Common myeloid progenitor, CD34-positive (primary cell): Measurements from ENCODE around the gene ZNF555.

Experiments
- CTCF ChIA-PET: fragments of 350-600 bp; sonication (Branson Sonifier 250); formaldehyde crosslinking; loops from one replicate; lab custom pipeline; 2021; ENCODE audit warnings: antibody characterized with exemption; lab: Charles Lee
- POLR2A ChIA-PET: fragments of 350-600 bp; sonication (Branson Sonifier 250); formaldehyde crosslinking; loops from one replicate; lab custom pipeline; 2021; ENCODE audit warnings: antibody characterized with exemption; lab: Charles Lee
- DNase-seq, 3 donors: peaks; one replicate each; pipeline versions ENCODE4 v3.0.0 to v3.0.0-alpha.2; 2013
- H3K27ac ChIP-seq, 2 experiments: 1 replicate in 1 of 2; 2 replicates in 1 of 2; pipeline ENCODE4 v1.7.0; 2013; ENCODE audit warnings: inconsistent platforms in 2 of 2, low read length in 2 of 2, mild to moderate bottlenecking in 2 of 2, low read depth in 1 of 2, moderate library complexity in 1 of 2; ENCODE audit not compliant: severe bottlenecking in 2 of 2, insufficient read depth in 1 of 2, poor library complexity in 1 of 2
- H3K27me3 ChIP-seq, 5 experiments: replicated peaks in 2 of 5; 1 replicate in 3 of 5; 2 replicates in 2 of 5; pipeline versions ENCODE4 v1.6.1 to v1.7.0; 2013; ENCODE audit warnings: low read length in 4 of 5, mild to moderate bottlenecking in 2 of 5, moderate library complexity in 2 of 5, inconsistent platforms in 1 of 5; ENCODE audit not compliant: insufficient read depth in 5 of 5, control insufficient read depth in 4 of 5
- H3K36me3 ChIP-seq, 4 experiments: 1 replicate in 2 of 4; 2 replicates in 2 of 4; pipeline versions ENCODE4 v1.6.1 to v1.7.0; 2013; ENCODE audit warnings: low read length in 3 of 4, control low read depth in 1 of 4, mild to moderate bottlenecking in 1 of 4; ENCODE audit not compliant: control insufficient read depth in 4 of 4, insufficient read depth in 4 of 4
- H3K4me1 ChIP-seq, 4 experiments: 1 replicate in 3 of 4; 2 replicates in 1 of 4; pipeline versions ENCODE4 v1.6.1 to v1.7.1; 2013; ENCODE audit warnings: low read length in 3 of 4, mild to moderate bottlenecking in 3 of 4, control low read depth in 1 of 4, inconsistent platforms in 1 of 4, moderate library complexity in 1 of 4; ENCODE audit not compliant: control insufficient read depth in 4 of 4, insufficient read depth in 4 of 4; ENCODE audit errors: control extremely low read depth in 1 of 4
- H3K4me3 ChIP-seq, 7 experiments: 1 replicate in 4 of 7; 2 replicates in 3 of 7; pipeline versions ENCODE4 v1.5.1 to v1.7.0; 2013; ENCODE audit warnings: mild to moderate bottlenecking in 7 of 7, low read length in 6 of 7, moderate library complexity in 6 of 7, inconsistent platforms in 2 of 7, low read depth in 2 of 7, control low read depth in 1 of 7; ENCODE audit not compliant: insufficient read depth in 4 of 7, control insufficient read depth in 1 of 7; ENCODE audit errors: extremely low read depth in 1 of 7
- H3K9me3 ChIP-seq, 5 experiments: 1 replicate in 4 of 5; 2 replicates in 1 of 5; pipeline versions ENCODE4 v1.6.1 to v1.7.1; 2013; ENCODE audit warnings: low read length in 4 of 5, mild to moderate bottlenecking in 2 of 5, inconsistent platforms in 1 of 5, low read depth in 1 of 5, moderate library complexity in 1 of 5; ENCODE audit not compliant: control insufficient read depth in 4 of 5, insufficient read depth in 2 of 5; ENCODE audit errors: control extremely low read depth in 1 of 5
- WGBS: methylation state at CpG from one replicate; pipeline ENCODE4 v1.1.5; 2013; ENCODE audit not compliant: insufficient coverage; 5-methylcytosine and 5-hydroxymethylcytosine counted together

Gene ZNF555

DNA sequence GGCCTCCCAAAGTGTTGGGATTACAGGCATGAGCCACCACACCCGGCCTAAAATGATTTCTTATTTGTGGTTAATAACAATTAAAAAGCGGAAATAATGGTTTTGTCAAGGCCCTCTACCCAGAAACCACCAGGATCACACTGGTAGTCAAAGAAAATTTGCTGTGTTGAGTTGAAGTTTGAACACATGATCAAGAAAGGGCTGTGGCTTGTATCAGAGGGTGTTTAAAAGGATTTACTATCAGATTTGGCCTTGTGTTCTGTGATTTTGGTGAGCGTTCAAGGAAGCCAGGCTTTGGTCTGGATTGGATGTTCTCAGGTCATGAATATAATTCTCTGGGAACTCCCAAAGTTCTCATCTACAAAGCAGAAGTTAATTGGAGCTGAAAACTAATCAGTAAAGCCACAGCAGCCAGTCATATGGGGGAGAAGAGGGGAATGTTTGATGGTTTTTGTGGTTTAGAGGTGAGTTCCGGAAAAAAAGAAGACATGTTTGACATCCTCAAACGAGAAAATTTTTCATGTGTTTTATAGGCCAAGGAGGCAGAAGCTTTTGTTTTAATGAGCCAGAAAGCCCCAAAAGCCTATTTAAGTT lies 15.3 kb downstream of the ZNF555 start:
- Histone ChIP-seq H3K4me1 (no peaks in the 10 kb centered on the region), H3K4me3 (peak overlapping the region in 1 of 7 experiments; percentile 21), H3K9me3 (peaks cover 12 to 81% (median 57%) of the 10 kb centered on the region in 5 experiments), H3K27ac (no peak overlapping the region), H3K36me3 (peaks cover 17 to 47% (median 34%) of the 10 kb centered on the region in 4 experiments), H3K27me3 (no peaks in the 10 kb centered on the region)
- ChIA-PET POLR2A (no interaction called here), CTCF (no interaction called here)
- WGBS = 96% methylated on average over 5 of the region's 5 CpGs
- no peak for DNase-seq

- CTCF ChIA-PET = no interaction called here
Measured at GRCh38 chr19:2858864-2859263, 17.6 kb downstream of the ZNF555 start.

DNA sequence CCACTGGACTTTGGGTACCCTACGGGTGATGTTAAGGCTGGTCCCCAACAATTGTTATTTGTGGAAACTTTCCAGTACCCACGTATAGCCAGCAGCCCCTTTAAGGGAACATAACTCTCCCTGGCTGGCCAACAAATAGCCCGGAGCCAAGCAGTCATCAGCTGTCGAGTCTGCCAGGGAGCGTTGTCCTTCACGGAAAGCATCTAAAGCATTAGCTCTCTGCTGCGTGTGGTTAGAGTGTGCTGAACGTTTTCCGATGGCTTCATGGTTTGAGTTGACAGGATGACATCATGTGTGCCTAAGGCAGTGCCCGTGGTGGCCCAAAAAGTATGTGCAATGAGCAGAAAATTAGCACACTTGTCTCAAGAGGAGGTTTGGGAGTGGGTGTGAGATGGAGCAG lies 22.5 kb downstream of the ZNF555 start:
- 96% methylated on average over 9 of the region's 10 CpGs for WGBS
- Histone ChIP-seq H3K27me3 (no peaks in the 10 kb centered on the region), H3K9me3 (peaks cover 0 to 17% (median 9%) of the 10 kb centered on the region in 5 experiments), H3K4me3 (no peak overlapping the region), H3K4me1 (peaks cover 0 to 17% (median 4%) of the 10 kb centered on the region in 4 experiments), H3K36me3 (no peaks in the 10 kb centered on the region), H3K27ac (peak overlapping the region; percentile 12 to 16)
- CTCF ChIA-PET = interaction anchor here (1.0 kb wide), 1 partner anchor 244 kb away, joined by 3 read pairs; no protein-coding TSS in a partner anchor
- POLR2A ChIA-PET = no interaction called here
- no peak for DNase-seq

More at GRCh38 chr19:2858864-2859263, 17.6 kb downstream of the ZNF555 start:
- Histone ChIP-seq H3K4me1 (no peaks in the 10 kb centered on the region), H3K27me3 (no peaks in the 10 kb centered on the region), H3K27ac (no peak overlapping the region), H3K36me3 (peaks cover 2 to 24% (median 11%) of the 10 kb centered on the region in 4 experiments), H3K4me3 (no peak overlapping the region), H3K9me3 (peaks cover 0 to 63% (median 37%) of the 10 kb centered on the region in 5 experiments)
- DNase-seq = no peak
- WGBS = 84% methylated on average over 26 of the region's 27 CpGs
- POLR2A ChIA-PET = no interaction called here

- 44% methylated on average over 11 of the region's 12 CpGs for WGBS
- Histone ChIP-seq H3K27me3 (no peaks in the 10 kb centered on the region), H3K9me3 (peaks cover 0 to 6% (median 0%) of the 10 kb centered on the region in 5 experiments), H3K4me3 (peak overlapping the region in 1 of 7 experiments; percentile 42), H3K27ac (peak overlapping the region; percentile 79 to 82), H3K4me1 (peaks cover 0 to 17% (median 4%) of the 10 kb centered on the region in 4 experiments), H3K36me3 (no peaks in the 10 kb centered on the region)
- POLR2A ChIA-PET = interaction anchor here (0.6 to 1.1 kb wide), 3 partner anchors 24 to 84 kb away, joined by 3 to 5 read pairs (median 5); partner anchors contain the start of genes ZNF555 and ZNF57
- CTCF ChIA-PET = interaction anchor here (1.5 to 1.7 kb wide), 2 partner anchors 14 to 18 kb away, joined by 3 read pairs; no protein-coding TSS in a partner anchor
- DNase-seq = peak; percentile 46 to 94 (median 70)
Measured at GRCh38 chr19:2865334-2866100, 24.2 kb downstream of the ZNF555 start.

DNA sequence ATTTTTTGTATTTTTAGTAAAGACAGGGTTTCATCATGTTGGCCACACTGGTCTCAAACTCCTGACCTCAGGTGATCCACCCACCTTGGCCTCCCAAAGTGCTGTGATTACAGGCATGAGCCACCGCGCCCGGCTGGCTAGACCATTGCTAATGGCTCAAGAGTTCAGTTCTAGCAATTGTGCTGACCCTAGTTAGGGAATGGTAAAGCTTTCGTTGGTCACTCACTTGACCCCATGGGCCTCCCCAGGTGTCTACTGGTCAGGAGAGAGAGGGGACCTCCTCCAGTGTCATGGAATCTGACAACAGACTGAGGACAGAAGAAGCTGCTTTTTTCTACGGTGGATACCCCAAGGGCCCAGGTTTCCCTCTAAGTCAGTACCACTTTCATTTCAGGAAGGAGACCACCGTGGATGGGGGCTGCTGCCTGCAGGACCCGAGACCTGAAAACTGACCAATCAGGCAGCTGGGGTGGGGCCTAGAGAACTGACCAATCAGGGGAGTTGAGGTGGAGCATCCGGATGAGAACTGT lies 25.3 kb downstream of the ZNF555 start:
- no peak overlapping the region for H3K27ac ChIP-seq
- 93% methylated on average over 7 of the region's 8 CpGs for WGBS
- DNase-seq = no peak
- ChIA-PET CTCF (interaction anchor here (1.7 kb wide), 1 partner anchor 19 kb away, joined by 3 read pairs; no protein-coding TSS in a partner anchor), POLR2A (interaction anchor here (0.5 kb wide), 1 partner anchor 76 kb away, joined by 5 read pairs; no protein-coding TSS in a partner anchor)
- peaks cover 0 to 17% (median 4%) of the 10 kb centered on the region in 4 experiments for H3K4me1 ChIP-seq
- H3K4me3 ChIP-seq = no peak overlapping the region
- no peaks in the 10 kb centered on the region for H3K27me3 ChIP-seq
- H3K9me3 ChIP-seq = peaks cover 0 to 8% (median 3%) of the 10 kb centered on the region in 5 experiments
- no peaks in the 10 kb centered on the region for H3K36me3 ChIP-seq

DNA sequence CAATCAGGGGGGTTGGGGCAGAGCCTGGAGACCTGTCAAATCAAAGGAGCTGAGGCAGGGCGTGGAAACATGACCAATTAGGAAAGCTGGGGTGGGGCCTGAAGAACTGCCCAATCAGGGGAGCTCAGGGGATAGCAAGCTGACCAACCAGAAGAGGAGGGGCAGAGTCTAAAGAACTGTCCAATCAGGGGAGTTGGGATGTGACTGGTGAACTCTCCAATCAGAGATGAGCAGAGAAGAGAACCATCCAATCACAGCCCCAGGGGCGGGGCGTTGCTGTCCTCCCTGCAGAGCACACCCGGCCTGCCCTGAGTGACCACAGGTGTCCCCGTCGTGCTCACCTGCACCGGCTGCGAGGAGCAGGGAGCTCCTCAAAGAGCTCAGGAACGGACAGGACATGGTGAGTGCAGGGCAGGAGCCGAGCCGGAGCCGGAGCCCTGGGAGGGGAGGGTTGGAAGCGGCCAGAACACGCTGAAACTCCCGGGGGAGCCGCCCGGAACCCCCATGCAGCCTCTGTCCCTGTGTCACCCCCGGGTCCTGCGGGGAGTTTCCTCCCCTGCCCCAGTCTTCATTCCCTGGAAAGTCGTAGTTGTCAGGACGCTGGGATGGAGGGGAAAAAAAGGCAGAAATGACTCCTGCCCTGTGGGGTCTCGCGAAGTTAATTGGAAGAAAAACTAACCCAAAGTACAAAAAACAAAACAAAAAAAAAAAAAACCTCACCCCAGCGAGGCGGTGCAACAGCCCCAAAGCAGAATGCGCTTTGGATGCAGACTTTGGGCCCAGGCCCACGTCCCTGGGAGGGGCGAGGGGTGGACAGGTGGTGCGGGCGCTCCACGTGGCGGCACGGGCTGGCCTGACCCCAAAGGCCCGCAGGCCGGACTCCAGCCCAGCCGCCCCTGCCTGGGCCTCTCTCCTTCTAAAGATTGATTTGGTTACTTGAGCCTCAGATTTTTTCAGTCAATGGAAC lies 26.0 kb downstream of the ZNF555 start, which contains the start of gene ZNF556:
TSS of gene ZNF556 (plus strand) at position 311 of the 967 bp plus-strand sequence. CDS start at position 398, 87 bp downstream.
- ChIA-PET CTCF (interaction anchor here (1.7 kb wide), 1 partner anchor 20 kb away, joined by 3 read pairs; no protein-coding TSS in a partner anchor), POLR2A (interaction anchor here (0.5 kb wide), 1 partner anchor 75 kb away, joined by 5 read pairs; no protein-coding TSS in a partner anchor)
- H3K36me3 ChIP-seq = no peaks in the 10 kb centered on the region
- peaks cover 0 to 17% (median 4%) of the 10 kb centered on the region in 4 experiments for H3K4me1 ChIP-seq
- DNase-seq = no peak
- no peaks in the 10 kb centered on the region for H3K27me3 ChIP-seq
- peaks cover 0 to 8% (median 5%) of the 10 kb centered on the region in 5 experiments for H3K9me3 ChIP-seq
- 96% methylated on average over 24 of the region's 36 CpGs for WGBS
- no peak within 1 kb of the TSS for H3K4me3 ChIP-seq
- peak within 1 kb of the TSS in 1 of 2 experiments; percentile 82 for H3K27ac ChIP-seq
